ENCODE data around the gene MTCH2.
"Not testable (repeated sequence)": the region's sequence is repeated elsewhere in the genome, so short reads cannot be mapped to it uniquely, and the experiment has no call there.

The MTCH2 gene

GRCh38 chr11:47642099-47642855, at the start of gene MTCH2:
Gene MTCH2, minus strand, starts transcription at chr11:47642559. Its CDS starts 94 bp downstream, at chr11:47642465.
- Histone ChIP-seq H3K4me1 (ENCODE audit: control insufficient read depth, low read depth, low read length) (peaks cover 5% of the 10 kb centered on the region), H3K36me3 (ENCODE audit: control insufficient read depth, low read depth, low read length) (peaks cover 17% of the 10 kb centered on the region), H3K27ac (ENCODE audit: low read length) (peak within 1 kb of the TSS; percentile 70), H3K27me3 (ENCODE audit: control insufficient read depth, insufficient read depth, low read length) (no peaks in the 10 kb centered on the region), H3K9ac (ENCODE audit: low read length) (peak within 1 kb of the TSS; percentile 89), H3K4me3 (ENCODE audit: low read length) (peak within 1 kb of the TSS; percentile 89), H3K9me3 (ENCODE audit: control insufficient read depth, low read depth, low read length) (no peaks in the 10 kb centered on the region)

GRCh38 chr11:47691979-47692378, 49.6 kb upstream of the MTCH2 start:
- Histone ChIP-seq H3K4me1 (ENCODE audit: control insufficient read depth, low read depth, low read length) (no peaks in the 10 kb centered on the region), H3K36me3 (ENCODE audit: control insufficient read depth, low read depth, low read length) (no peaks in the 10 kb centered on the region), H3K4me3 (ENCODE audit: low read length) (no peak overlapping the region), H3K27ac (ENCODE audit: low read length) (no peak overlapping the region), H3K9me3 (ENCODE audit: control insufficient read depth, low read depth, low read length) (no peaks in the 10 kb centered on the region), H3K27me3 (ENCODE audit: control insufficient read depth, insufficient read depth, low read length) (no peaks in the 10 kb centered on the region), H3K9ac (ENCODE audit: low read length) (no peak overlapping the region)

GRCh38 chr11:47689480-47689879, 47.1 kb upstream of the MTCH2 start:
- no peak overlapping the region for H3K27ac ChIP-seq (ENCODE audit: low read length)
- H3K4me3 ChIP-seq (ENCODE audit: low read length), result no peak overlapping the region
- no peaks in the 10 kb centered on the region for H3K36me3 ChIP-seq (ENCODE audit: control insufficient read depth, low read depth, low read length)
- H3K9ac ChIP-seq (ENCODE audit: low read length), result no peak overlapping the region
- no peaks in the 10 kb centered on the region for H3K4me1 ChIP-seq (ENCODE audit: control insufficient read depth, low read depth, low read length)
- no peaks in the 10 kb centered on the region for H3K27me3 ChIP-seq (ENCODE audit: control insufficient read depth, insufficient read depth, low read length)
- no peaks in the 10 kb centered on the region for H3K9me3 ChIP-seq (ENCODE audit: control insufficient read depth, low read depth, low read length)

DNA sequence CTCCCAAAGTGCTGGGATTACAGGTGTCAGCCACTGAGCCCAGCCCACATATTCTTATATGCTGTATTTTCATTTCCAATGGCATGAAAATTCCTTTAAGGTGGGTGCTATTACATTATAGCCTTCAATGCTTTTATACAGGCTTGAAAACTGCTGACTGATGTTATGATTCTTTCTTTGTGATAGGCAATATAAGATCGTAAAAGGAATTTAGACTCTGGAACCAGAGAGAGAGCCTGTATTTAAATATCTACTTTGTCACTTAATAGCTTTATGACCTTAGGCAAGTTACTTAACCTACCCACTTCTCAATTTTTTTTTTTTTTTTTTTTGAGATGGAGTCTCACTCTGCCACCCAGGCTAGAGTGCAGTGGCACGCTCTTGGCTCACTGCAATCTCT, 46.6 kb upstream of the MTCH2 start:
- Histone ChIP-seq H3K27ac (ENCODE audit: low read length) (no peak overlapping the region), H3K9ac (ENCODE audit: low read length) (no peak overlapping the region), H3K36me3 (ENCODE audit: control insufficient read depth, low read depth, low read length) (no peaks in the 10 kb centered on the region), H3K4me1 (ENCODE audit: control insufficient read depth, low read depth, low read length) (no peaks in the 10 kb centered on the region), H3K9me3 (ENCODE audit: control insufficient read depth, low read depth, low read length) (no peaks in the 10 kb centered on the region), H3K4me3 (ENCODE audit: low read length) (no peak overlapping the region), H3K27me3 (ENCODE audit: control insufficient read depth, insufficient read depth, low read length) (no peaks in the 10 kb centered on the region)

GRCh38 chr11:47688111-47688510, 45.8 kb upstream of the MTCH2 start:
- Histone ChIP-seq H3K27ac (ENCODE audit: low read length) (no peak overlapping the region), H3K4me1 (ENCODE audit: control insufficient read depth, low read depth, low read length) (no peaks in the 10 kb centered on the region), H3K4me3 (ENCODE audit: low read length) (no peak overlapping the region), H3K9ac (ENCODE audit: low read length) (no peak overlapping the region), H3K27me3 (ENCODE audit: control insufficient read depth, insufficient read depth, low read length) (no peaks in the 10 kb centered on the region), H3K9me3 (ENCODE audit: control insufficient read depth, low read depth, low read length) (no peaks in the 10 kb centered on the region), H3K36me3 (ENCODE audit: control insufficient read depth, low read depth, low read length) (no peaks in the 10 kb centered on the region)

- not testable (repeated sequence) for H3K9ac ChIP-seq (ENCODE audit: low read length); H3K27ac ChIP-seq (ENCODE audit: low read length); H3K27me3 ChIP-seq (ENCODE audit: control insufficient read depth, insufficient read depth, low read length); H3K9me3 ChIP-seq (ENCODE audit: control insufficient read depth, low read depth, low read length); H3K36me3 ChIP-seq (ENCODE audit: control insufficient read depth, low read depth, low read length); H3K4me1 ChIP-seq (ENCODE audit: control insufficient read depth, low read depth, low read length); H3K4me3 ChIP-seq (ENCODE audit: low read length)
These were observed 44.3 kb upstream of the MTCH2 start for GRCh38 chr11:47686704-47687103.

DNA sequence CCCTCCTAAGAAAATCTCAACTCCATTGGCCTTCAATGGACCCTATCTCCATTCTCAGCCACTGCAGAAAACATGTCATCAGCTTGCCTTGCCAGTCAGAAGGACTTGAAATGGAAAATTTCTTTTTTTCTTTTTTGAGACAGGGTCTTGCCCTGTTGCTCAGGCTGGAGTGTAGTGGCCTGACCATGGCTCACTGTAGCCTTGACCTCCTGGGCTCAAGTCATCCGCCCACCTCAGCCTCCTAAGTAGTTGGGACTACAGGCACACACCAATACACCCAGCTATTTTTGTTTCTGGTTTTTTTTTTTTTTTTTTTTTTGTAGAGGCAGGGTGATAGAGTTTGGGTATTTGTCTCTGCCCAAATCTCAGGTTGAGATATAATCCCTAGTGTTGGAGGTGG, 43.8 kb upstream of the MTCH2 start:
- no peaks in the 10 kb centered on the region for H3K9me3 ChIP-seq (ENCODE audit: control insufficient read depth, low read depth, low read length)
- no peaks in the 10 kb centered on the region for H3K36me3 ChIP-seq (ENCODE audit: control insufficient read depth, low read depth, low read length)
- no peak overlapping the region for H3K27ac ChIP-seq (ENCODE audit: low read length)
- H3K27me3 ChIP-seq (ENCODE audit: control insufficient read depth, insufficient read depth, low read length), result no peaks in the 10 kb centered on the region
- H3K9ac ChIP-seq (ENCODE audit: low read length), result no peak overlapping the region
- no peak overlapping the region for H3K4me3 ChIP-seq (ENCODE audit: low read length)
- H3K4me1 ChIP-seq (ENCODE audit: control insufficient read depth, low read depth, low read length), result no peaks in the 10 kb centered on the region

DNA sequence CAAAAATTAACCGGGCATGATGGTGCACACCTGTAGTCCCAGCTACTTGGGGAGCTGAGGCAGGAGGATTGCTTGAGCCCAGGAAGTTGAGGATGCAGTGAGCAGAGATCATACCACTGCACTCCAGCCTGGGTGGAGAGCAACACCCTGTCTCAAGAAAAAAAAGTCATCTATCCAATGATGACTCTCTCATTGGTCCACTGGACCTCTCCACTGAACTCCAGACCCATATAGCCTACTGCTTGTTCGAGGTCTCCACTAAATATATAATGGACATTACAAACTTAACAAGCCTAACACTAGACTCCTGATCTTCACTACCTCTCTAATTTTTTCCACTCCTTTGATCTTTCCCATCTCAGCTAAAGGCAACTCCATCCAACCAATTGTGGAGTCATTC, 33.5 kb upstream of the MTCH2 start:
- Histone ChIP-seq H3K9me3 (ENCODE audit: control insufficient read depth, low read depth, low read length) (no peaks in the 10 kb centered on the region), H3K27me3 (ENCODE audit: control insufficient read depth, insufficient read depth, low read length) (no peaks in the 10 kb centered on the region), H3K4me3 (ENCODE audit: low read length) (no peak overlapping the region), H3K9ac (ENCODE audit: low read length) (no peak overlapping the region), H3K36me3 (ENCODE audit: control insufficient read depth, low read depth, low read length) (no peaks in the 10 kb centered on the region), H3K27ac (ENCODE audit: low read length) (no peak overlapping the region), H3K4me1 (ENCODE audit: control insufficient read depth, low read depth, low read length) (no peaks in the 10 kb centered on the region)

GRCh38 chr11:47672283-47672730, 29.9 kb upstream of the MTCH2 start:
- H3K27me3 ChIP-seq (ENCODE audit: control insufficient read depth, insufficient read depth, low read length), result no peaks in the 10 kb centered on the region
- no peak overlapping the region for H3K9ac ChIP-seq (ENCODE audit: low read length)
- H3K9me3 ChIP-seq (ENCODE audit: control insufficient read depth, low read depth, low read length), result no peaks in the 10 kb centered on the region
- H3K27ac ChIP-seq (ENCODE audit: low read length), result no peak overlapping the region
- no peak overlapping the region for H3K4me3 ChIP-seq (ENCODE audit: low read length)
- H3K4me1 ChIP-seq (ENCODE audit: control insufficient read depth, low read depth, low read length), result no peaks in the 10 kb centered on the region
- no peaks in the 10 kb centered on the region for H3K36me3 ChIP-seq (ENCODE audit: control insufficient read depth, low read depth, low read length)

DNA sequence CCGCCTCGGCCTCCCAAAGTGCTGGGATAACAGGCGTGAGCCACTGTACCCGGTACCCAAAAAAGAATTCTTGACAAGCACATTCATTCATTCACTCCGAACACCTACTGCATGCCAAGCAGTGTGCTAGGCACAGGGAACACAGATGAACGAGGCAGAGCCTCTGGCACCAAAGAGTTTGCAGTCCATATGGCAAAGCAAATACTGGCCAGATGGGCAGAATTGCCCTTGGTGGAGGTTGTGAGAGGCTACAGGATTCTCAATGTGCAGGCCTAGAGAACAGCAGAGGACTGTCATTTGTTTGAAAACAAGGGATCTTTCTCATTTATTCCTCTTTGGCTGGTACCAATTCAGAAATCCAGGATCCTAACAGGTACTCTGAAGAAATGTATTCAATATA, 27.5 kb upstream of the MTCH2 start:
- Histone ChIP-seq H3K9me3 (ENCODE audit: control insufficient read depth, low read depth, low read length) (no peaks in the 10 kb centered on the region), H3K9ac (ENCODE audit: low read length) (no peak overlapping the region), H3K27me3 (ENCODE audit: control insufficient read depth, insufficient read depth, low read length) (no peaks in the 10 kb centered on the region), H3K27ac (ENCODE audit: low read length) (no peak overlapping the region), H3K4me1 (ENCODE audit: control insufficient read depth, low read depth, low read length) (no peaks in the 10 kb centered on the region), H3K4me3 (ENCODE audit: low read length) (no peak overlapping the region), H3K36me3 (ENCODE audit: control insufficient read depth, low read depth, low read length) (no peaks in the 10 kb centered on the region)

GRCh38 chr11:47668665-47669064, 26.3 kb upstream of the MTCH2 start:
- Histone ChIP-seq H3K9me3 (ENCODE audit: control insufficient read depth, low read depth, low read length) (no peaks in the 10 kb centered on the region), H3K27me3 (ENCODE audit: control insufficient read depth, insufficient read depth, low read length) (no peaks in the 10 kb centered on the region), H3K27ac (ENCODE audit: low read length) (no peak overlapping the region), H3K4me3 (ENCODE audit: low read length) (no peak overlapping the region), H3K9ac (ENCODE audit: low read length) (no peak overlapping the region), H3K4me1 (ENCODE audit: control insufficient read depth, low read depth, low read length) (no peaks in the 10 kb centered on the region), H3K36me3 (ENCODE audit: control insufficient read depth, low read depth, low read length) (no peaks in the 10 kb centered on the region)

DNA sequence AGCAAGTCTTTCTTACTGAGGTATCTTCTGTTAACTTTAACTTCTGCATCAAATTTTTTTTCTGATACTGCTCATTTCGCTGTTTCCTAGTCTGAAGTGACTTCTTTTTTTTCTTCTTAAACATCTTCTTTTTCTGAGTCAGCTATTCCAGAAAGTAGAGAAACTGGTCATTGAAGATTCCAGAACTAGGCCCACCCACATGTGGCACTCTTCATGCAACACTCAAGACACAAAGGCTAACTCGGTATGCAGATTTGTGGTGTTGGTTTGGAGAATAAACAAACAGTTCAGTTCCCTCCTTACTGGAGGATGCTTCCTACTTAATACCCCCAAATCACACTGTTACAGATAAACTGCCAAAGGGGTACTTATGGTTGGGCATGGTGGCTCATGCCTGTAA, 25.2 kb upstream of the MTCH2 start:
- H3K4me3 ChIP-seq (ENCODE audit: low read length), result no peak overlapping the region
- H3K27me3 ChIP-seq (ENCODE audit: control insufficient read depth, insufficient read depth, low read length), result no peaks in the 10 kb centered on the region
- H3K9ac ChIP-seq (ENCODE audit: low read length), result no peak overlapping the region
- H3K36me3 ChIP-seq (ENCODE audit: control insufficient read depth, low read depth, low read length), result no peaks in the 10 kb centered on the region
- no peaks in the 10 kb centered on the region for H3K9me3 ChIP-seq (ENCODE audit: control insufficient read depth, low read depth, low read length)
- no peaks in the 10 kb centered on the region for H3K4me1 ChIP-seq (ENCODE audit: control insufficient read depth, low read depth, low read length)
- H3K27ac ChIP-seq (ENCODE audit: low read length), result no peak overlapping the region

Data from iPS-18a (cell line).